Left ventricle myocardium superior (tissue), 1 donor: ENCODE measurements around the gene SHC2. TPM values are rescaled to one million over a fixed set of nuclear protein-coding genes. Genes with fewer than 3 reads are reported as not detected.
"Not testable (repeated sequence)": the region's sequence is repeated elsewhere in the genome, so short reads cannot be mapped to it uniquely, and the experiment has no call there.

Source experiments
- ATAC-seq: fragments of 200-7000 bp; cut with Tn5 transposase; one replicate; pipeline ENCODE4 v1.9.1; 2020; ENCODE audit warnings: mild to moderate bottlenecking, moderate library complexity
- DNase-seq: peaks from one replicate; pipeline ENCODE4 v3.0.0-alpha.2; 2020
- intact Hi-C: fragments of 100-400 bp; cut with micrococcal nuclease; formaldehyde crosslinking; loops from one replicate; pipeline ENCODE4 v1.11.0; 2022
- total RNA-seq: library from RNA; stranded (reverse); fragmentation: NEBNext Ultra II Directional; extraction: Animal tissue kit (Norgen Biotek cat#: 25700); gene quantifications from one replicate; pipeline ENCODE4 v1.2.1, GENCODE V29; 2021
- donor health status: DM: no; HTN: yes; CAD: no; lungs with severe emphysema.

SHC2 gene
- total RNA-seq, 1 donor from 2014 or later = 11.0 TPM

DNA sequence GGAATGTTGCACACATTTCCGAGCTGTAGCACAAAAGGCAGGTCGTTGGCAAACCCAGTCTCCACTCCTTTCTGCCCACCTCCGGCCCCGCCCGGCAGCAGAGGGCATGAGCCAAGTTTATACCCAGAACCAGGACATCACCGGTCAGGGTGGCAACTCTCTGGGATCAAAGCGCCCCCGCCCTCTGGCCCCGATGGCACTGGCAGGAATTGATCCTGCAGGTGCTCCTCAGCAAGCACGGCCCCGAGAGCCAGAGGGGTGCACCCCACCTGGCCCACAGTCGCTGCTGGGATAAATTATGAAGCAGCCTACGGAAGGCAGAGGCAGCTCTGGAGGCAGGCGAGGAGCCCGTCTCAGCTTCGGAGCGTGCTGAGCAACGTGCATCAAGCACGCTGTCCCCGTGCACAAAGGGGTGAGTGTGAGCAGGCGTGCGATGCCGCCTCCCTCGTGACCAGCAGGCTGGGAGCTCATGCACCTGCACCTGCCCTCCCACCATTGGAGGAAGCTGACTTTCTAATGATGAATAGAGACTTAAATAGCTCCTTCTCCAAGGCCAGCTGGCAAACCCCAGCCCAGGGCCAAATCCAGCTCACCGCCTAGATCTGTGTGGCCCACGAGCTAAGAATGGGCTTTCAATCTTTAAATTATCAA is 25.7 kb downstream of the SHC2 start:
- ATAC-seq = peak; percentile 85
- intact Hi-C loops = no loop called here
- no peak for DNase-seq

DNA sequence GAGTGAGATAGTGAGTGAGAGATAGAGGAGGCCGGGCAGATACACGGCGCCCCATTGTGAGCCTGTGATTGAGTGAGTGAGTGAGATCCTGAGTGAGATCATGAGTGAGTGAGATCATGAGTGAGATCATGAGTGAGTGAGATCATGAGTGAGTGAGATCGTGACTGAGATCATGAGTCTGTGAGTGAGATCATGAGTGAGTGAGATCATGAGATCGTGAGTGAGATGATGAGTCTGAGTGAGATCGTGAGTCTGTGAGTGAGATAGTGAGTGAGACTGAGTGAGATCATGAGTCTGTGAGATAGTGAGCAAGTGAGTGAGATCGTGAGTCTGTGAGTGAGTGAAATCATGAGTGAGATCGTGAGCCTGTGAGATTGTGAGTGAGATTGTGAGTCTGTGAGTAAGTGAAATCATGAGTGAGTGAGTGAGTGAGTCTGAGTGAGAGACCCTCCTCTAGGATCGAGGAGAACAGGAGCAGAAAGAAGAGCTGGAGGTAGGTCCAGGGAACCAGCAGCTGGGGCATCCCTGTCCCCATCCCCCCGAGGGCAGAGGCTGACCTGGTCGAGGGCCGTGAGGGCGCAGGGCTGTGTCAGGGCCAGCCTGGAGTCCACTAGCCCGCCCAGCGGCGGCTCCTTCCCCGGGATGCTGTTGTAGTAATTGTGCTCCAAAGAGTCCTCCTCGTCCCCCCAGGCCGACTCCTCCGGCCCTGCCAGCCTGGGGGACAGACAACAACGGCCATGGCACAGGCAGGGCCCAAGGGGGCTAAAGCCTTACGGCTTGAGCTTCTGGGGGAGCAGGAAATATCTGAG is 26.5 kb downstream of the SHC2 start:
- DNase-seq (no peak), ATAC-seq (no peak)
- intact Hi-C loops = no loop called here

DNA sequence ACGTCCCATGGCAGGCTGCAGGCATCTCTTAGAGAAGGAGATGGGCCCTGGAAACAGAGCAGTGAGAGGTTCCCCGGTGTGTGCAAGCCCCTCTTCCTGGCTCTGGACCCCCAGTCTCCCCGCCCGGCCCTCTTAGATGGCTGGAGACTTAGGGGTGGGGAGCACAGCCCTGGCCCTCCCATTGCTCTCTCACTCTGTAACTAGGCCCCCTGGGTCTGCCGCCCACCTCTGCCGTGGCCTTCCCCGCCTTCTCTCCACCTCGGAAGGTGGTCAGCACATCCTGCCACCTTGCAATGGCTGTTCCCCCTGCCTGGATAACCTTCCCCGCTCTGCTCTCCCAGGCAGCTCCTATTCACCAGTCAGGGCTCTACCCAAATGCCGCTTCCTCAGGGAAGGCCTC is 30.1 kb downstream of the SHC2 start:
- ATAC-seq (no peak), DNase-seq (no peak)
- intact Hi-C loops = no loop called here

DNA sequence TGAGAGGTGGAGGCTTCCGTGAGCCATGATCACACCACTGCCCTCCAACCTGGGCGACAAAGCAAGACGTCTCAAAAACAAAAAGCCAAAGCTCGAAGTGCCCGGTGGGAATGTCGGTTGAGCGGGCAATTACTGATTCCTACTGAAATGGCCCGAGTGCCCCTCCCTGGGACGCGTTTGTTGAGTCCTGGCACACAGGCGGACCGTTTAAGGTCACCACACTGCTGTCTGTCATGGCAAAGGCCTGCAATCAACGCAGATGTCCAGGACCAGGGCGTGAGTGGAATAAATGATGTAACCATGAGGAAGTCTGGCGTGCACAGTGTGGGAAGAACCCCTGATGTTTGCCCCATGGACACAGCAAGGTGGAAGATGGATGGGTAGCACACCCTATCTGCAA is 32.7 kb downstream of the SHC2 start:
- no peak for DNase-seq
- intact Hi-C loops = no loop called here
- no peak for ATAC-seq

DNA sequence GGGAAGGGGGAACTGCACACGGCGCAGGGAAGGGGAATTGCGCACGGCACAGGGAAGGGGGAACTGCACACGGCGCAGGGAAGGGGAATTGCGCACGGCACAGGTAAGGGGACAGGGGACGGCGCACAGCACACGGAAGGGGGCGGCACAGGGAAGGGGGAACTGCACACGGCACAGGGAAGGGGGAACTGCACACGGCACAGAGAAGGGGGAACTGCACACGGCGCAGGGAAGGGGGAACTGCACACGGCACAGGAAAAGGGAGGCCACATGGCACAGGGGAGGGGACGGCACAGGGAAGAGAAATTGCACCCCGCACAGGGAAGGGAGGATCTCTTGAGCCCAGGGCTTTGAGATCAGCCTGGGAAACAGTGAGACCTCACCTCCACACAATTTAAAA is 33.2 kb downstream of the SHC2 start:
- DNase-seq, intact Hi-C loops, ATAC-seq: not testable (repeated sequence)

DNA sequence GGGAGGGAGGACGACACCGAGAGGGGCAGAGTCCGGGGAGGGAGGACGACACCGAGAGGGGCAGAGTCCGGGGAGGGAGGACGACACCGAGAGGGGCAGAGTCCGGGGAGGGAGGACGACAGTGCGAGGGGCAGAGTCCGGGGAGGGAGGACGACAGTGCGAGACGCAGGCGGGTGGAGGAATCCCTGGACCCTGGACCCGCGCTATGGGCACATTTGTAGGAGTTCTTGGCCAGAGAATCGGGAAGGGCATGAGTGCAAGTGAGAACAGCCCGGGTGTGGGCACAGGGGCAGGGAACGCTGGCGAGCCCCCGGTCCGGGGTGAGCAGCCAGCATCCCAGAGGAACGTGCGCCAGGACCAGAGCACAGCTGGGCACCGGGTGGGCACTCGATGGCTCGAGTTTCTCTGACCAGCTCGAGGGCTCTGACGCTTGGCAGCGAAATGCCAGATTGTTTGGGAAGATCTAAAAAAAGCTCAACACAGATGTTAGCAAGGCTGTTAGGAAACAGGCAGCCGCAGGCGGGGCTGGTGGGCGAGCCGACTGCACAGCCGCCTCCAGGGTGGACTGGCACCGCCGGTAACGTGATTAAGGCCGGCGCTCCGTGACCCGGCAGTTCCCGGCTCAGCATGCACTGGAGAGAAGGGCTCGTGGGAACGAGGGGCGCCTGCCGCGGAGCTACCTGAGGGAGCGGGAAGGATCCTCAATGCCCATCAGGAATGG is 33.9 kb downstream of the SHC2 start:
- DNase-seq = no peak
- intact Hi-C loops = no loop called here
- ATAC-seq = peak; percentile 31

DNA sequence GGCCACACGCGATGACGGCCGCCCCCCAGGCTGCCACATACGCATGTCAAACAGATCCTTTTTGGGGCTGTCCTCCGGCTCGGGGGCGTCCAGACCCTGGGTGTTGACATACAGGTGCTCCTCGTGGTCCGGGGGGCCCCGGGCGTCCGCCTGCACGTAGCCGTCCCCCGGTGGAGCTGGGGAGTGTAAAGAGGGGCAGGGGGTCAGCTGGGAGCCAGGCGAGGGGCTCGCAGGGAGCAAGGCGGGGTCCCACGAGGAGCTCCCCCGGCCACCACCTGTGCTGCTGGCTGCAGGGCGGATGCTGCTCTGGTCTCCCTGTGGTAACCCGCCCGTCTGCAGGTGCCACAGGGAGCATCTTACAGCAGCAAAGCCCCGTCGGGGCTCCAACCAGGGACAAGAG is 35.8 kb downstream of the SHC2 start:
- ATAC-seq (no peak), DNase-seq (no peak)
- intact Hi-C loops = no loop called here

DNA sequence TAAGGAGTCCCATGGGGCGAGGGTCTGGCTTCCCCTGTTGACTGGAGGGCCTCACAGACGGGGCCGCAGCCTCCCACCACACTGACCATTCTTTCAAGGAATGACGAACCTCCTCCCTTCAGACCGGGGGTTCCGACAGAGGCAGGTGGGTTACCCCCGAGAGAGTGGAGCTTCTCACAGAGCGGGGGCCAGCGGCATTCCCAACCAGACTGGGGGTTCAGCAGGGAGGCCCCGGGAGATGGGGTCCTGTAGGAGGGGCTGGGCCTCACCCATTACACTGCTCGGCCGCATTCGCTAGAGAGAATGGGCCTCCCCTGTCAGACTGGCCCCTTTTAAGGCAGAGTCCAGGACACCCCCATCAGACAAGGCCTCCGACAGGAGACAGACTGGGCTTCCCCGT is 36.3 kb downstream of the SHC2 start:
- intact Hi-C loops = no loop called here
- ATAC-seq (no peak), DNase-seq (no peak)

DNA sequence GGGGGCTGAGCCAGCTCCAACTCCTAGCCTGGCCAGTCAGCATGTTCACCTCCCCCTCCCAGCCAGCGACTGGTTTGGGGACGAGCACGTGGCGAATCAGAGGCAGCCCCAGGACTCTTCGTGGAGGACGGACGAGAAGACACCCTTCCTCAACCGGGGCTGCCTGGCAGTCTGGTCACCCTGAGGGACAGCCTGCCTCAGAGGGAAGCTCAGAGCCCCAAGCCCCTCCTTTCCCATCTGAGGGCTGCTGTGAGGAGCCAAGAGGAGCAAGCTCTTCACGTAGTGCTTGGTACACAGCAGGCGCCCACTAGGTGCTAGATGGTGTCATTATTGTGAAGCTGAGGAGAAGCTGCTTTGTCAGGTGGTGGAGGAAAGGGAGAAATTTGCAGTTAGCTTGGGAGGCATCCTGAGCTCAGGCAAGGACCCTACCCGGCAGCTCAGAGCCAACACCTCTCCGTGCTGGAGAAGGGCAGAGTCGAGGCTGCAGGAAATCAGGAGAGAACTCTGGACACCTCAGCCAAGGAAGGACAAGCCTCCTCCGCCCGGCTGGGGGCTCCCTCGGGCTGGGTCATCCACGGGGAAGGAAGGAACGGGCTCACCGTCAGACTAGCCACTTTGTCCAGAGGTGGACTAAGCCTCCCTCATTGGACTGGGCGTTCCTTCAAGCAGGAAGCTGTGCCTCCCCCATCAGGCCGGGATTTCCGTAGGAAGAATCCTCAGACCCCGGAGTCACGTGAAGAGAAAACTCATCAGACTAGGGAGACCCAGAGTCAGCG is 37.0 kb downstream of the SHC2 start:
- DNase-seq = no peak
- intact Hi-C loops = no loop called here

DNA sequence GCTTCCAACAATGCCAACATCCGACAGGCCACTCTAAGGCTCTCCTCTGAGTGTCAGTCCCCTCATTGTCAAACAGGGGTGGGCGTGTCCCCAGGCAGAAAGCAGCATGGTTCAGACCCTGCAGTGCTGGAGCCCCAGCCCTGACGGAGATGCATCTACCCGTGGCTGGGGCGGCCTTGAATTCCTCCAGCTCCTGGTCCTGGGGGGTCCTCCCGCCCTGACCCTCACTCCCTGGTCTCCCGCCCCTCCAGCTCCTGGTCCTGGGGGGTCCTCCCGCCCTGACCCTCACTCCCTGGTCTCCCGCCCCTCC is 38.0 kb downstream of the SHC2 start:
- ATAC-seq, intact Hi-C loops, DNase-seq: not testable (repeated sequence)

More for the DNA sequence above, 37.0 kb downstream of the SHC2 start:
- ATAC-seq = no peak

DNA sequence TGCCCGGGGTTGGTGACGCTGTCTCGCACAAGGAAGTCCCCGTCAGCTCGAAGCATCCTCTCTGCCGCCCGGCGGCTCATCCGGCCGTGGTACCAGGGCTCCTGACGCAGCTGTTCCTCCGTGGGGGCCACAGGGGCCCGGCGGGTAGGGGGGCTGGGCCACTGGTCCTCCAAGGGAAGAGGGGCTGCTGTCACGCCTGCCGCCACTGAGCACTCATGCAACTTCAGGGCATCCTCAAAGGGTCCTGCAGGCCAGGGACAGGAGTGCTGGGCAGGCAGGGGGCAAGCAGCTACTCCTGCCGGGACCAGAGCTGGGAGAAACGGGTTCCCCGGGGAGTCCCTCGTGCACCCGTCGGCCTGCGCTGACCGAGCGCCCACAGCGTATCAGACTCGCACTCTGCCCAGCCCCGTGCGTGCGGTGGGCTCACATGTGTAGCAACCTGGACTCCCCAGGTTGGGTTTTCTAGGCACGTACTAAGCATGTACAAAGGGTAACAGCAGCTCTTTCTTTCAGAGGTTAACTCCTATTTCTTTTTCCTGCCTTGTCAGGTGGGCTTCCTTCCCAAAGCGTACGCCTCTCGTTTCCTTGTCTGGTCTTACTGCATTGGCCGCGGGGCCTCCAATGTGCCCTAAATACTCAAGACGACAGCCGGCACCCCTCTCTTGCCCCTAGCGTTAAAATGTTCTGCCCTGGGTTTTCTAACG is 38.5 kb downstream of the SHC2 start:
- no peak for DNase-seq
- intact Hi-C loops = no loop called here

DNA sequence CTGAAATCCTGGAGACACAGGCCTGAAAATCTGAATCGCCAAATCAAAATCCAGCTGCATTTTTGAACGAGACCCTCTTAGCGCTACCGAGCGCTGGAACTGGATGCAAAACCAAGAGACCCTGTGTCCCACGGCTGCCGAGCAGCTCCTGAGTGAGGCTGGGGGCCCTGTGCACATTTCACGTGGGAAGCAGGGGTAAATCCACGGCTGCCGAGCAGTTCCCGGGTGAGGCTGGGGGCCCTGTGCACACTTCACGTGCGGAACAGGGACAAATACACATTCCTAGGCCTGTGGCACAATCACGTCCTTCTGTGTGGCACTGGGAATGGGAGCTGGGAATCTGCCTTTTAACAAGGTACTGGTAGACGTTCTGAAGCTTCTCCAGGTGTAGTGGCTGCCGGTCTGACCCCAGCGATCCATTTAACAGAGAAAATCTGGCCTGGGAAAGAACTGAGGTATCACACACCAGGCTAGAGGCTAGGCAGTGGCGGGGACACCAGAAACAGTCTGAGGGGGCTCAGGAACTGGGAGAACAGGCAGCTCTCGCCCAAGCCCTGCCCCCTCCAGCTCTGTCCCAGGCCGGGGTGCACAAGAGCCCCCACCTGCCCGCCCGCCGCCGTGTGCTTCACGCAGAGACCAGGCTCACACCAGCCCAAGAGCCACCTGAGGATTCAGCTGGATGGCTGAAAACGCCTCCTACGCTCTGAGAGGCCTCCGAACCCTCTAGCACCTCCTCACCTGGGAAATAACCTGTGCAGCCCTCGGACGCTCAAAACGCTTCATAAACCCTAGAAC is 40.9 kb downstream of the SHC2 start:
- DNase-seq = no peak
- no peak for ATAC-seq
- intact Hi-C loops = no loop called here

More for the DNA sequence above, 38.5 kb downstream of the SHC2 start:
- no peak for ATAC-seq

DNA sequence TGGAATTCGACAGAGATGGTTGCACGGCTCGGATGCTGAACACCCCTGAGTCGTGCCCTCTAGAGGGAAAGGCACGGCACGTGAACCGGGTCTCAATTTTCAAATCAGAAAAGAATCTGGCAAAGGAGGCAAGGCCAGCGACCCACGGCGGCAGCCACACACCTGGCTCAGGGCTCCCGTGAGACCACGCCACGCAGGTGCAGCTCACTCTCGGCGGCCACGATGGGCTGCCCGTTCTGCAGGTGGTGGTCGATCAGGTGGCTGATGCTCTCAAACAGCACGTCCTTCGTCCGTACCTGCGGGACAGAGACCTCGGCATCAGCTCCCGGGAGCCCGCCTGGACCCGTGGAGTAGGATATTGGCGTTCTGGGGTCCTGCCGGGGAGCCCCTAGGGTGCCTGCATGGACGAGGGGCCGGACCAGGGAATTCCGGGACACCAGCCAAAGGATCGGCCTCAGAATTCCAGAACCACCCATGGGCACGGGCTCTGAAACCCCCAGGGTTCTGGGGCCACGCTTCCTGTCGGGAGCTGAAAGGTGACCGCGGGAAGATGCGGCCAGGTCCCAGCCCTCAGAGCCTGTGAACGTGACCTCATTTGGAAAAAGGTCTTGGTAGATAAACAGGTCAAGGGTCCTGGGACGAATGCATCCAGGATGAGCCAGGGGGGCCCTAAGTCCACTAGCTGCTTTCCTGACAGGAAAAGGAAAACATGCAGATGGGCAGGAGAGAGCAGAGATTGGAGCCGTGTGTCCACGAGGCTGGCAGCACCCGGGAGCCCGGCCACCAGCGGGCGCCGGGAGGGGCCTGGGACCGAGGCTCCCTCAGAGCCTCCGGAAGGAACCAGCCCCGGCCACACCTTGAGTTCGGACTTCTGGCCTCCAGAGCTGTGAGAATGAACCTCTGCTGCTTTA is 41.8 kb downstream of the SHC2 start:
- intact Hi-C loops = no loop called here
- DNase-seq = no peak
- peak; percentile 53 for ATAC-seq

DNA sequence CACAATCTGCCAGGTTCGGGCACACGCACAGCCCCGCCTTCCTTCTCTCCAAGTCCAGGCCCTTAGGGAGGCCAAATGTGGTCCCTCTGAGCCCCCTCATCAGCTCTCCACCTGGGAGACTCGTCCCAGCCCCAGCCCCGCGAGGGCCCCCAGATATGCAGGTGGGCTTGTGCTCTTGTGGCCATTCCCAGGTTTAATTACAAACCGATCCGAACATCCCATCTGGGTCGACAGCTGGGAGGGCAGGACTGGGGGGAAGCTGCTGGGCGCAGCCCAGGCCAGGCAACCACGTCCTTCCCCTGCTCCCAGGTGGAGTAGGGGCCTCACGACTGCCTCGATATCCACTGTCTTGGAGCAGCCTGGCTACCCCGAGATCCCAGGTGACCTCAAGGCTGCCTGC is 44.4 kb downstream of the SHC2 start:
- intact Hi-C loops = no loop called here
- no peak for ATAC-seq
- no peak for DNase-seq

DNA sequence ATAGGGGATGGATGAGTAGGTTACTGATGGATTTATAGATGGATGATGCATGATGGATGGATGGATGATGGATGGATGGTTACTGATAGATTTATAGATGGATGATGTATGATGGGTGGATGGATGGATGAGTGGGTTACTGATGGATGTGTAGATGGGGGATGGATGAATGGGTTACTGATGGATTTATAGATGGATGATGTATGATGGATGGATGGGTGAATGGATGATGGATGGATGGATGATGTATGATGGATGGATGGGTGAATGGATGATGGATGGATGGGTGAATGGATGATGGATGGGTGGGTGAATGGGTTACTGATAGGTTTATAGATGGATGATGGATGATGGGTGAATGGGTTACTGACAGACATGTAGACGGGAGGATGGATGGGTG is 45.5 kb downstream of the SHC2 start:
- ATAC-seq (no peak), DNase-seq (no peak)
- intact Hi-C loops = no loop called here

DNA sequence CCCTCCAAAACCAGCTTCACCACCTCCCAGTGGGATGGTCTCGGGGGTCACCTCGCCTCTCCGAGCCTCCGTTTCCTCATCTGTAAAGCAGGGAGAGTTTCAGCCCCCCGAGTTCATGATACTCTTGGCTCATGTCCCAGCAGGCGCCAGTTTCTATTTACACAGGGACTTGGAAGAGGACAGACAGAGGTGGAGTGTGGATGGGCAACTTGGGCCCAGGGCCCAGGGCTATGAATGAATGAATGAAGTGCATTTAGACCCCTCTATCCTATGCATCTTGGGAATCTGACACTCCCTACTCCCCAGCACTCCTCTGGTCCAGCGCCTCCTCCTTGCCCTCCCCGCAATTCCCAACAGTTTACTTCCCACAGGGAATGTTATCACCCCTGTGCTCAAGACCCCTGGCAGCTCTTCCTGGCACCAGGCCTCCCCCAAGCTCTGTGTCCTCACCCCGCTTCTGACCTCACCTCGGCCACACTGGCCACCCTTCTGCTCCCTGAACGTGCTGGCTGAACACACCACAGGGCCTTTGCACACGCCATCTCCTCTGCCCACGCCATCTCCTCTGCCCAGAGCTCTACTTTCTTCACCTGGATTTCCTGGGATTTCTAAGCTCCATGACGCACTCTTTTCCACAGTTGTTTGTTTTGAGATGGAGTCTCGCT is 46.9 kb downstream of the SHC2 start:
- intact Hi-C loops = no loop called here
- no peak for DNase-seq
- ATAC-seq = no peak
